Fibroblast of lung (primary cell): Measurements from ENCODE around the gene TGIF1.

Experiments used
- CTCF ChIP-seq, 2 donors: IDR thresholded peaks in 1 of 2; conservative IDR thresholded peaks in 1 of 2; 1 replicate in 1 of 2; 2 replicates in 1 of 2; pipeline ENCODE4 v1.5.1; 2011 to 2012; ENCODE audit warnings: low read length in 2 of 2, control low read depth in 1 of 2, inconsistent platforms in 1 of 2, low read depth in 1 of 2, mild to moderate bottlenecking in 1 of 2
- EZH2 ChIP-seq: IDR thresholded peaks from 2 replicates; pipeline ENCODE4 v1.5.1; 2012; ENCODE audit warnings: low read length, control low read depth, mild to moderate bottlenecking; ENCODE audit errors: missing control alignments

- no peak for TF ChIP-seq CTCF (conservative IDR thresholded peaks at IDR 0.05 in 1 of 2, IDR thresholded peaks at IDR 0.05 in 1 of 2; ENCODE audit: low read depth in 1 of 2, low read length in 2 of 2)
- TF ChIP-seq EZH2, result no peak
Observed at GRCh38 chr18:3411854-3412268, 38.1 kb upstream of the TGIF1 start.
